Panc1 (cell line): ENCODE measurements around the gene NR2C1. TPM values are rescaled to one million over a fixed set of nuclear protein-coding genes. Genes with fewer than 3 reads are reported as not detected.

Experiments used
- ATAC-seq: fragments of 200-7000 bp; cut with Tn5 transposase; 2 replicates; pipeline ENCODE4 v1.9.1; 2020; ENCODE audit warnings: mild to moderate bottlenecking, moderate library complexity
- BruUV-seq: library from RNA; stranded (reverse); fragments of 400-500 nt; replicated peaks from 2 replicates; lab custom pipeline; 2021; lab: Mats Ljungman, UMichigan
- CTCF ChIA-PET: fragments of 300-600 bp; sonication (Branson Sonifier 250); formaldehyde crosslinking; loops from one replicate; lab custom pipeline; 2022; ENCODE audit warnings: antibody characterized with exemption; lab: Charles Lee
- POLR2A ChIA-PET: fragments of 300-600 bp; sonication (Branson Sonifier 250); formaldehyde crosslinking; loops from one replicate; lab custom pipeline; 2022; ENCODE audit warnings: antibody characterized with exemption; lab: Charles Lee
- DNase-seq: peaks from one replicate; pipeline ENCODE4 v3.0.0-alpha.2; 2010; ENCODE audit warnings: low read depth, low spot score
- H3K27ac ChIP-seq: 2 replicates; pipeline ENCODE4 v1.5.1; 2011; ENCODE audit warnings: mild to moderate bottlenecking, low read length, inconsistent platforms
- H3K27me3 ChIP-seq: fragments of 200-500 bp; sonication (Bioruptor generic); 2 replicates; pipeline ENCODE4 v1.6.0; 2014; ENCODE audit warnings: low read length, inconsistent platforms; ENCODE audit not compliant: control insufficient read depth, insufficient read depth
- H3K36me3 ChIP-seq: fragments of 200-500 bp; sonication (Bioruptor generic); 2 replicates; pipeline ENCODE4 v1.5.1; 2014; ENCODE audit warnings: inconsistent platforms, mild to moderate bottlenecking, low read length, moderate library complexity; ENCODE audit not compliant: control insufficient read depth, insufficient read depth
- H3K4me1 ChIP-seq: 2 replicates; pipeline ENCODE4 v1.5.1; 2011; ENCODE audit warnings: inconsistent platforms, mild to moderate bottlenecking, low read length, moderate library complexity; ENCODE audit not compliant: control insufficient read depth, insufficient read depth
- H3K4me3 ChIP-seq, 2 experiments: 2 replicates each; pipeline ENCODE4 v1.5.1; 2011 to 2012; ENCODE audit warnings: low read depth in 2 of 2, low read length in 2 of 2, mild to moderate bottlenecking in 2 of 2, inconsistent platforms in 1 of 2, moderate library complexity in 1 of 2
- H3K9me3 ChIP-seq: fragments of 200-500 bp; sonication (Bioruptor generic); 2 replicates; pipeline ENCODE4 v1.5.1; 2014; ENCODE audit warnings: low read depth, mild to moderate bottlenecking, inconsistent platforms, low read length, moderate library complexity; ENCODE audit not compliant: control insufficient read depth, insufficient read depth
- POLR2AphosphoS5 ChIP-seq: IDR thresholded peaks from 2 replicates; pipeline ENCODE4 v1.6.1; 2012; ENCODE audit warnings: mild to moderate bottlenecking, low read depth, low read length, moderate library complexity
- SIN3A ChIP-seq: IDR thresholded peaks from 2 replicates; pipeline ENCODE4 v1.6.1; 2012; ENCODE audit warnings: low read depth, mild to moderate bottlenecking, low read length, moderate library complexity, borderline replicate concordance; ENCODE audit not compliant: insufficient read depth
- TCF7L2 ChIP-seq: IDR thresholded peaks from 2 replicates; pipeline ENCODE4 v1.6.1; 2011; ENCODE audit warnings: mild to moderate bottlenecking, low read depth, low read length, inconsistent platforms
- in situ Hi-C: cut with HindIII; loops from 2 replicates; pipeline ENCODE4 v1.10.0; 2016; ENCODE audit warnings: low sequenced_read_pairs, low pct_unique_long_range_greater_than_20kb
- intact Hi-C: fragments of 100-400 bp; cut with micrococcal nuclease; formaldehyde crosslinking; loops from one replicate; pipeline ENCODE4 v1.10.0; 2022; ENCODE audit not compliant: unreplicated experiment
- total RNA-seq: library from RNA; stranded (reverse); gene quantifications from one replicate; pipeline ENCODE4 v1.2.1, GENCODE V29; 2021; ENCODE audit not compliant: unreplicated experiment
- TF ChIP-seq, protein P1 (sequence below): fragments of 450-650 bp; IDR thresholded peaks from 2 replicates; pipeline ENCODE4 v1.5.1; 2017; ENCODE audit warnings: mild to moderate bottlenecking
- TF ChIP-seq, protein P2 (sequence below), 2 experiments: IDR thresholded peaks; 2 replicates each; pipeline ENCODE4 v1.6.1; 2011 to 2012; ENCODE audit warnings: low read depth in 2 of 2, control low read depth in 1 of 2, low read length in 1 of 2, mild to moderate bottlenecking in 1 of 2, moderate library complexity in 1 of 2; ENCODE audit not compliant: insufficient read depth in 1 of 2

NR2C1 gene
- total RNA-seq, 1 experiment from 2014 or later, result 84.6 TPM

DNA sequence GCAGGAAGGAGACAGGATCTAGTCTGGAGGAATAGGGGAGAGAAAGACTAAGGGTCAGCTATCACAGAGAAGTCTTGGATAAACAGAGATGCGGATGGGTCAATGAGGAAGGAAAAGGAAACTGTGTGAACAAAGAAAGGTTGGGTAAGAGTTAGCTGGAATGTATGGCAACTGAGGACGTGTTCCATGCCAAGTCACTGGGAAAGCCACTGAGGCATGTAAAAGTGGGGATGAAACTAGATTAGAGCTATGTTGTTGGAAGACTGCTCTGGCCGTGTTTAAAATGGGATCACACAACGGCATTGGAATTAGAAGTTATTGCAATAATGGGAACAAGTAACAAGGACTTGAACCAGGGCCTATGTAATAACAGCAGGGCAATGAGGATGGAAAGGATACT, 3.9 kb upstream of the NR2C1 start:
- intact Hi-C loops, result no loop called here
- ChIA-PET CTCF (no interaction called here), POLR2A (no interaction called here)
- no peaks in the 10 kb centered on the region for H3K9me3 ChIP-seq
- peaks cover 9% of the 10 kb centered on the region for H3K4me1 ChIP-seq
- in situ Hi-C loops, result no loop called here
- no peak overlapping the region for H3K4me3 ChIP-seq
- no peak overlapping the region; the same call in 1 of the 2 replicates for H3K27ac ChIP-seq
- peaks cover 6% of the 10 kb centered on the region for H3K36me3 ChIP-seq
- H3K27me3 ChIP-seq, result no peaks in the 10 kb centered on the region
- ATAC-seq (no peak), DNase-seq (no peak)
- no TSS peak for BruUV-seq
- no peak for TF ChIP-seq POLR2AphosphoS5
- TF ChIP-seq, protein P1, sequence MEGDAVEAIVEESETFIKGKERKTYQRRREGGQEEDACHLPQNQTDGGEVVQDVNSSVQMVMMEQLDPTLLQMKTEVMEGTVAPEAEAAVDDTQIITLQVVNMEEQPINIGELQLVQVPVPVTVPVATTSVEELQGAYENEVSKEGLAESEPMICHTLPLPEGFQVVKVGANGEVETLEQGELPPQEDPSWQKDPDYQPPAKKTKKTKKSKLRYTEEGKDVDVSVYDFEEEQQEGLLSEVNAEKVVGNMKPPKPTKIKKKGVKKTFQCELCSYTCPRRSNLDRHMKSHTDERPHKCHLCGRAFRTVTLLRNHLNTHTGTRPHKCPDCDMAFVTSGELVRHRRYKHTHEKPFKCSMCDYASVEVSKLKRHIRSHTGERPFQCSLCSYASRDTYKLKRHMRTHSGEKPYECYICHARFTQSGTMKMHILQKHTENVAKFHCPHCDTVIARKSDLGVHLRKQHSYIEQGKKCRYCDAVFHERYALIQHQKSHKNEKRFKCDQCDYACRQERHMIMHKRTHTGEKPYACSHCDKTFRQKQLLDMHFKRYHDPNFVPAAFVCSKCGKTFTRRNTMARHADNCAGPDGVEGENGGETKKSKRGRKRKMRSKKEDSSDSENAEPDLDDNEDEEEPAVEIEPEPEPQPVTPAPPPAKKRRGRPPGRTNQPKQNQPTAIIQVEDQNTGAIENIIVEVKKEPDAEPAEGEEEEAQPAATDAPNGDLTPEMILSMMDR, result no peak
- TF ChIP-seq TCF7L2, result no peak
- TF ChIP-seq, protein P2, sequence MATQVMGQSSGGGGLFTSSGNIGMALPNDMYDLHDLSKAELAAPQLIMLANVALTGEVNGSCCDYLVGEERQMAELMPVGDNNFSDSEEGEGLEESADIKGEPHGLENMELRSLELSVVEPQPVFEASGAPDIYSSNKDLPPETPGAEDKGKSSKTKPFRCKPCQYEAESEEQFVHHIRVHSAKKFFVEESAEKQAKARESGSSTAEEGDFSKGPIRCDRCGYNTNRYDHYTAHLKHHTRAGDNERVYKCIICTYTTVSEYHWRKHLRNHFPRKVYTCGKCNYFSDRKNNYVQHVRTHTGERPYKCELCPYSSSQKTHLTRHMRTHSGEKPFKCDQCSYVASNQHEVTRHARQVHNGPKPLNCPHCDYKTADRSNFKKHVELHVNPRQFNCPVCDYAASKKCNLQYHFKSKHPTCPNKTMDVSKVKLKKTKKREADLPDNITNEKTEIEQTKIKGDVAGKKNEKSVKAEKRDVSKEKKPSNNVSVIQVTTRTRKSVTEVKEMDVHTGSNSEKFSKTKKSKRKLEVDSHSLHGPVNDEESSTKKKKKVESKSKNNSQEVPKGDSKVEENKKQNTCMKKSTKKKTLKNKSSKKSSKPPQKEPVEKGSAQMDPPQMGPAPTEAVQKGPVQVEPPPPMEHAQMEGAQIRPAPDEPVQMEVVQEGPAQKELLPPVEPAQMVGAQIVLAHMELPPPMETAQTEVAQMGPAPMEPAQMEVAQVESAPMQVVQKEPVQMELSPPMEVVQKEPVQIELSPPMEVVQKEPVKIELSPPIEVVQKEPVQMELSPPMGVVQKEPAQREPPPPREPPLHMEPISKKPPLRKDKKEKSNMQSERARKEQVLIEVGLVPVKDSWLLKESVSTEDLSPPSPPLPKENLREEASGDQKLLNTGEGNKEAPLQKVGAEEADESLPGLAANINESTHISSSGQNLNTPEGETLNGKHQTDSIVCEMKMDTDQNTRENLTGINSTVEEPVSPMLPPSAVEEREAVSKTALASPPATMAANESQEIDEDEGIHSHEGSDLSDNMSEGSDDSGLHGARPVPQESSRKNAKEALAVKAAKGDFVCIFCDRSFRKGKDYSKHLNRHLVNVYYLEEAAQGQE (IDR thresholded peaks at IDR 0.05; ENCODE audit: insufficient read depth in 1 of 2, low read depth in 2 of 2, low read length in 1 of 2), result no peak
- no peak for TF ChIP-seq SIN3A

DNA sequence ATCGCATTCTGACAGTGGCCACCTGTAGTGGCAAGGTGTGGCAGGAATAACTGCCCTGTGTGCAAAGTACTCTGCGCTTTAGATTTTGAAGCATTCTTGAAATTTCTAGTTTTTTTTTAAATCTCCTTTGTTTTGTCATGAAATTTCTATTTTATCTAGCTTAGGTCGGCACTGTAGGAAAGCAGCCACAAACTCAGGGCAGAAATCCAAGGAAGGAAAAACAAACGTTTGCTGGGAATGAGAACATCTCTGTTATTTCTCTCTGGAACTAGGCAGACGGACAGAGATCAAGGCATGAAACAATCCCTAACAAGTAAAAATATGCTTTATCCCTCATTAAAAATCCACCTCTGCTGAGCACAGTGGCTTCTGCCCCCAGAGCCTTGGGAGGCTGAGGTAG, 1.3 kb upstream of the NR2C1 start:
- ATAC-seq, result no peak
- H3K9me3 ChIP-seq, result no peaks in the 10 kb centered on the region
- POLR2A ChIA-PET, result no interaction called here
- H3K36me3 ChIP-seq, result no peaks in the 10 kb centered on the region; the same call in 1 of the 2 replicates
- intact Hi-C loops (no loop called here), in situ Hi-C loops (no loop called here)
- no peak for DNase-seq
- no peak overlapping the region for H3K4me3 ChIP-seq
- CTCF ChIA-PET, result no interaction called here
- no TSS peak for BruUV-seq
- peak overlapping the region; percentile 29 for H3K27ac ChIP-seq
- no peaks in the 10 kb centered on the region for H3K27me3 ChIP-seq
- peaks cover 11% of the 10 kb centered on the region for H3K4me1 ChIP-seq
- TF ChIP-seq POLR2AphosphoS5 (no peak), TCF7L2 (no peak), SIN3A (no peak)
- TF ChIP-seq, protein P2 (IDR thresholded peaks at IDR 0.05; ENCODE audit: insufficient read depth in 1 of 2, low read depth in 2 of 2, low read length in 1 of 2), result no peak
- TF ChIP-seq, protein P1, result no peak
